Astrocyte of the cerebellum (primary cell): ENCODE measurements around the gene LGALS7B.
"Not testable (repeated sequence)": the region's sequence is repeated elsewhere in the genome, so short reads cannot be mapped to it uniquely, and the experiment has no call there.

Experiments
- DNase-seq: peaks from one replicate; pipeline ENCODE4 v3.0.0-alpha.2; 2011; ENCODE audit warnings: low read depth
- H3K4me3 ChIP-seq: 2 replicates; pipeline ENCODE4 v1.5.1; 2011; ENCODE audit warnings: mild to moderate bottlenecking, low read depth, low read length, moderate library complexity
- CTCF ChIP-seq: IDR thresholded peaks from 2 replicates; pipeline ENCODE4 v1.5.1; 2012; ENCODE audit warnings: low read length, low read depth, moderate library complexity, mild to moderate bottlenecking; ENCODE audit errors: missing control alignments
- in situ Hi-C: cut with HindIII; loops from 2 replicates; pipeline ENCODE4 v1.10.0; 2017; ENCODE audit warnings: low sequenced_read_pairs

Gene LGALS7B

DNA sequence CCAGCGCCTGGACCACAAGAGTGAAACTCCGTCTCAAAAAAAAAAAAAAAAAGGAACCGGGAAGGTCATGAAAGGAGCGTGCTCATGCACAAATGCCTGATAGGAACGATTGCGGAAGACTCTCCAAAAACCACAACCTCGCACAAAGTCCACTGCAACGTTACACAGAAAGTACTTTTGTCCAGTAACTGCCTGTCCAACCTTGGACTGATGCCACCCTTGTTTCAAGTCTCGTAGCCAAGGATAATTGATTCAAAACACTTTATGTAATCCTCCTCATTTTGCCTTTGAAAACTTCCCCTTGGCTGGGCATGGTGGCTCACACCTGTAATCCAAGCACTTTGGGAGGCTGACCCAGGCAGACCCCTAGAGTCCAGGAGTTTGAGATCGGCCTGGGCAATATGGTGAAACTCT lies 29.4 kb upstream of the LGALS7B start:
- DNase-seq = no peak
- H3K4me3 ChIP-seq = no peak overlapping the region
- TF ChIP-seq CTCF = no peak
- in situ Hi-C loops = no loop called here

DNA sequence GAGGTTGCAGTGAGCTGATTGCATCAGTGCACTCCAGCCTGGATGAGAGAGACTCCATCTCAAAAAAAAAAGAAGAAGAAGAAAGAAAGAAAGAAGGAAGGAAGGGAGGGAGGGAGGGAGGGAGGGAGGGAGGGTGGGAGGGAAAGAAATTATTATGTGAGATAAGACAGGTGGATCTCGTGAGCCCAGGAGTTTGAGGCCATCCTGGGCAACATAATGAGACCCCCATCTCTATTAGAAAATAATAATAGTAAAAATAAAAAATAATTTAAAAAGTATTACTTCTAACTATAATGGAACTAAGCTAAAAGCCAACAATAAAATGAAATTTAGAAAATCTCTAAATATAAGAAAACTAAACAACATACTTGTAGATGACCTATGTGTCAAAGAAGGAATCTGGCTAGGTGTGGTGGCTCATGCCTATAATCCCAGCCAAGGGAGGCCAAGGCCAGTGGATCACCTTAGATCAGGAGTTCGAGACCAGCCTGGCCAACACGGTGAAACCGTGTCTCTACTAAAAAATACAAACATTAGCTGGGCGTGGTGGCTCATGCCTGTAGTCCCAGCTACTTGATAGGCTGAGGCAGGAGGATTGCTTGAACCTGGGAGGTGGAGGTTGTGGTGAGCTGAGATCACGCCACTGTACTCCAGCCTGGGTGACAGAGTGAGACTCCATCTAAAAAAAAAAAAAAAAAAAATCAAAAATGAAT lies 28.0 kb upstream of the LGALS7B start:
- H3K4me3 ChIP-seq, DNase-seq, in situ Hi-C loops: not testable (repeated sequence)

- DNase-seq, in situ Hi-C loops: not testable (repeated sequence)
Measured at GRCh38 chr19:38761884-38762389, 27.1 kb upstream of the LGALS7B start.

DNA sequence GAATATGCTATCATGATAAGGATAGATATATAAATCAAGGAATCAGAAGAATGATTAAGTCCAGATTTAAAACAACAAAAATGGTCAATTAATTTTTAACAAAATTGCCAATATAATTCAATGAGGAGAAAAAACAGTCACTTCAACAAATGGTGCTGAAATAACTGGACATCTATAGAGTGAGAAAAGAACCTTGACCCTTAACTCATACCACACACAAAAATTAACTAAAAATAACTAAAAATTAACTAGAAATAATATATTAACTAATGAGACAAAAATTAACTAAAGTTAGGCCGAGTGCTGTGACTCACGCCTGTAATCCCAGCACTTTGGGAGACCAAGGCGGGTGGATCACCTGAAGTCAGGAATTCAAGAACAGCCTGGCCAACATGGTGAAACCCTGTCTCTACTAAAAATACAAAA lies 25.2 kb upstream of the LGALS7B start:
- in situ Hi-C loops = no loop called here
- H3K4me3 ChIP-seq = no peak overlapping the region
- DNase-seq = no peak
- TF ChIP-seq CTCF = no peak

More at GRCh38 chr19:38761884-38762389, 27.1 kb upstream of the LGALS7B start:
- H3K4me3 ChIP-seq = not testable (repeated sequence)

- DNase-seq = no peak
- no peak for TF ChIP-seq CTCF
- in situ Hi-C loops = no loop called here
- no peak overlapping the region for H3K4me3 ChIP-seq
Measured at GRCh38 chr19:38765214-38765613, 23.8 kb upstream of the LGALS7B start.

- in situ Hi-C loops = no loop called here
Measured at GRCh38 chr19:38766276-38767047, 22.5 kb upstream of the LGALS7B start.

More at GRCh38 chr19:38766276-38767047, 22.5 kb upstream of the LGALS7B start:
- no peak for DNase-seq
- TF ChIP-seq CTCF = no peak
- no peak overlapping the region for H3K4me3 ChIP-seq
